BE2C (cell line): ENCODE measurements around the gene MYMX.

Source experiments
- DNase-seq: peaks from one replicate; pipeline ENCODE4 v3.0.0-alpha.2; 2020
- H3K27me3 ChIP-seq: fragments of 250-450 bp; sonication (Bioruptor Pico); 2 replicates; pipeline ENCODE4 v1.5.1; 2020; ENCODE audit warnings: mild to moderate bottlenecking
- H3K36me3 ChIP-seq: fragments of 250-450 bp; sonication (Bioruptor Pico); 2 replicates; pipeline ENCODE4 v1.5.1; 2020; ENCODE audit warnings: mild to moderate bottlenecking
- H3K4me1 ChIP-seq: fragments of 250-450 bp; sonication (Bioruptor Pico); 2 replicates; pipeline ENCODE4 v1.5.1; 2020
- H3K4me3 ChIP-seq: 2 replicates; pipeline ENCODE4 v1.5.1; 2011; ENCODE audit warnings: low read depth, low read length
- H3K9me3 ChIP-seq: fragments of 250-450 bp; sonication (Bioruptor Pico); 2 replicates; pipeline ENCODE4 v1.5.1; 2020
- TF ChIP-seq, protein P1 (sequence below): IDR thresholded peaks from 2 replicates; pipeline ENCODE4 v1.5.1; 2012; ENCODE audit warnings: mild to moderate bottlenecking, low read depth, low read length

Gene MYMX

DNA sequence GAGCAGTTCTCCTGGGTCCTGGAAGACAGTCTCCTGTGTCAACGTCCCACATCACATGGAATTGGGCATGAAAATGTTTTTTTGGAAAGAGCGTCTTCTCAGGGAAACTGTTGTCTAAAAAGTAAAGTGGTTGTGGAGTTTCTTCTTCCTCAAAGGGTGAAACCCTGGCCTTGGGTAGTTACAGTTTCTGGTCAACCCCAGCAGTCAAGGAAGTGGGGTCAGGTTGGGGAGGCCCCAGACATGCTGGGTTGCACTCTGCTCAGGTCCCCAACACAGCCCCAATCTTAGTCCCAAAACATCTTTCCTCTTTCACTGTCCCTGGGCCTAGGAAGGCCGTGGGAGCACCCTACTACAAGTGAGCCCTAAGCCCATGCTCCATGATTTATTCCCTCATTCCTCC is 49.6 kb downstream of the MYMX start:
- DNase-seq: no peak
- Histone ChIP-seq H3K36me3 (no peaks in the 10 kb centered on the region; the same call in 1 of the 2 replicates), H3K27me3 (no peaks in the 10 kb centered on the region), H3K9me3 (no peaks in the 10 kb centered on the region), H3K4me3 (no peak overlapping the region), H3K4me1 (peaks cover 1% of the 10 kb centered on the region; the same call in 1 of the 2 replicates)
- TF ChIP-seq, protein P1, sequence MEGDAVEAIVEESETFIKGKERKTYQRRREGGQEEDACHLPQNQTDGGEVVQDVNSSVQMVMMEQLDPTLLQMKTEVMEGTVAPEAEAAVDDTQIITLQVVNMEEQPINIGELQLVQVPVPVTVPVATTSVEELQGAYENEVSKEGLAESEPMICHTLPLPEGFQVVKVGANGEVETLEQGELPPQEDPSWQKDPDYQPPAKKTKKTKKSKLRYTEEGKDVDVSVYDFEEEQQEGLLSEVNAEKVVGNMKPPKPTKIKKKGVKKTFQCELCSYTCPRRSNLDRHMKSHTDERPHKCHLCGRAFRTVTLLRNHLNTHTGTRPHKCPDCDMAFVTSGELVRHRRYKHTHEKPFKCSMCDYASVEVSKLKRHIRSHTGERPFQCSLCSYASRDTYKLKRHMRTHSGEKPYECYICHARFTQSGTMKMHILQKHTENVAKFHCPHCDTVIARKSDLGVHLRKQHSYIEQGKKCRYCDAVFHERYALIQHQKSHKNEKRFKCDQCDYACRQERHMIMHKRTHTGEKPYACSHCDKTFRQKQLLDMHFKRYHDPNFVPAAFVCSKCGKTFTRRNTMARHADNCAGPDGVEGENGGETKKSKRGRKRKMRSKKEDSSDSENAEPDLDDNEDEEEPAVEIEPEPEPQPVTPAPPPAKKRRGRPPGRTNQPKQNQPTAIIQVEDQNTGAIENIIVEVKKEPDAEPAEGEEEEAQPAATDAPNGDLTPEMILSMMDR: no peak

DNA sequence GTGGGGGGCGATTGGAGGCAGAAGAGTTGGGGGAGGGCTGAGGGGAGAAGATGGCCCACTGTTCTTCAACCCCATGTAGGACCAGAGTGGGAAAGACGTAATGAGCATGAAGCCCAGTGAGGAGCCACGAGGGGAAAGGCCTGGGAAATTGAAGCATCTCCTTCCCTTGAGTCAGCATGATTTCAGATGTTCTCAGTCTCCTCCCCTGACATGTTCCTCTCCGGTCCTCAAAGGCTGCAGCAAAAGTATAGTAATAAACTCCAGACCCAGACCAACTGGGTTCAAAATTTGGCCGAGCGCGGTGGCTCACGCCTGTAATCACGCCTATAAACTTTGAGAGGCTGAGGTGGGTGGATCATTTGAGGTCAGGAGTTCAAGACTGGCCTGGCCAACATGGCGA is 50.5 kb downstream of the MYMX start:
- no peak overlapping the region for H3K4me3 ChIP-seq
- H3K4me1 ChIP-seq: peaks cover 4% of the 10 kb centered on the region; the same call in 1 of the 2 replicates
- H3K36me3 ChIP-seq: no peaks in the 10 kb centered on the region; the same call in 1 of the 2 replicates
- H3K27me3 ChIP-seq: no peaks in the 10 kb centered on the region
- no peaks in the 10 kb centered on the region for H3K9me3 ChIP-seq
- TF ChIP-seq, protein P1: no peak
- DNase-seq: no peak
